Lower leg skin (tissue), 4 donors: ENCODE measurements around the gene TRPC4AP. TPM values are rescaled to one million over a fixed set of nuclear protein-coding genes. Genes with fewer than 3 reads are reported as not detected.
"Not testable (repeated sequence)": the region's sequence is repeated elsewhere in the genome, so short reads cannot be mapped to it uniquely, and the experiment has no call there.

Experiments
- DNase-seq, 2 donors: peaks; one replicate each; pipeline ENCODE4 v3.0.0-alpha.2; 2019; ENCODE audit warnings: low spot score in 2 of 2
- H3K4me3 ChIP-seq: fragments of 200-600 bp; sonication (generic); 2 replicates; pipeline ENCODE4 v1.5.1; 2017; ENCODE audit warnings: mild to moderate bottlenecking, low read depth; ENCODE audit not compliant: poor library complexity, severe bottlenecking
- POLR2A ChIP-seq, 2 donors: fragments of 450-650 bp; IDR thresholded peaks; one replicate each; pipeline ENCODE4 v1.6.1; 2016 to 2017; ENCODE audit warnings: antibody characterized with exemption in 2 of 2, mild to moderate bottlenecking in 1 of 2, moderate library complexity in 1 of 2
- WGBS, 2 donors: methylation state at CpG; one replicate each; pipeline ENCODE4 v1.1.5; 2018; 5-methylcytosine and 5-hydroxymethylcytosine counted together
- intact Hi-C: fragments of 100-400 bp; cut with DNase I; formaldehyde crosslinking; loops from one replicate; pipeline ENCODE4 v1.15.0; 2023; ENCODE audit warnings: low total_unique reads
- total RNA-seq, 4 donors: library from RNA; depleted of rRNA; stranded (reverse); fragments of >200 nt; gene quantifications; one replicate each; pipeline ENCODE4 v1.1.0, GENCODE V29; 2016
- TF ChIP-seq, protein P1 (sequence below), 3 donors: fragments of 450-650 bp; IDR thresholded peaks; one replicate each; pipeline ENCODE4 v1.5.1; 2016; ENCODE audit warnings: antibody characterized with exemption in 3 of 3, mild to moderate bottlenecking in 3 of 3, moderate library complexity in 2 of 3

TRPC4AP gene
- total RNA-seq, 4 donors from 2014 or later: 40.3 to 64.5 (median 50.0) TPM

DNA sequence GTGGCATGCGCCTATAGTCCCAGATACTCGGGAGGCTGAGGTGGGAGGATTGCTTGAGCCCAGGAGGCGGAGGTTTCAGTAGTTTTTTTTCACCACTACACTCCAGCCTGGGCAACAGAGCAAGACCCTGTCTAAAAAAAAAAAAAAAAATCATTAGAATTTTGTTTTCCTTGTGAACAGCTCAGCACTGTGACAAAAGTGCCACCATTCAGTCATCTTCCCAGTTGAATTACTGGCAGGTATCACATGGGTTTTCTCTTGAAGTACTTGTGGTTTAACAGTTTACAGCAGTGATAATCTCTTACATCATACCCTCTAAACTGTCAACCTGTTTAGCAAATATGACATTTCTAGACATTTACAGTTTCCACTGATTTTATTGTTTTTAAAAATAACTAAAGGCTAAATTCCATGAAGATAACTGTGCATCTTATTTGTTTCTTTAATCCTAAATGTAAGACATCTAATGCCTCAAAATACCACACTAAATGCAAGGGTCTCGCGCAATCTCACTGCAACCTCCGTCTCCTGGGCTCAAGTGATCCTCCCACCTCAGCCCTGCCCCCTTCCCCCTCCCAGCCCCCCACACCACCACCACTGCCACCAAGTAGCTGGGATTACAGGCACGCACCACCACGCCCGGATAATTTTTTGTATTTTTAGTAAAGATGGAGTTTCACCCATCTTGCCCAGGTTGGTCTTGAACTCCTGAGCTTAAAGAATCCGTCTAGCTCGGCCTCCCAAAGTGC lies 7.0 kb downstream of the TRPC4AP start:
- intact Hi-C loops: no loop called here
- DNase-seq: no peak
- TF ChIP-seq, protein P1, sequence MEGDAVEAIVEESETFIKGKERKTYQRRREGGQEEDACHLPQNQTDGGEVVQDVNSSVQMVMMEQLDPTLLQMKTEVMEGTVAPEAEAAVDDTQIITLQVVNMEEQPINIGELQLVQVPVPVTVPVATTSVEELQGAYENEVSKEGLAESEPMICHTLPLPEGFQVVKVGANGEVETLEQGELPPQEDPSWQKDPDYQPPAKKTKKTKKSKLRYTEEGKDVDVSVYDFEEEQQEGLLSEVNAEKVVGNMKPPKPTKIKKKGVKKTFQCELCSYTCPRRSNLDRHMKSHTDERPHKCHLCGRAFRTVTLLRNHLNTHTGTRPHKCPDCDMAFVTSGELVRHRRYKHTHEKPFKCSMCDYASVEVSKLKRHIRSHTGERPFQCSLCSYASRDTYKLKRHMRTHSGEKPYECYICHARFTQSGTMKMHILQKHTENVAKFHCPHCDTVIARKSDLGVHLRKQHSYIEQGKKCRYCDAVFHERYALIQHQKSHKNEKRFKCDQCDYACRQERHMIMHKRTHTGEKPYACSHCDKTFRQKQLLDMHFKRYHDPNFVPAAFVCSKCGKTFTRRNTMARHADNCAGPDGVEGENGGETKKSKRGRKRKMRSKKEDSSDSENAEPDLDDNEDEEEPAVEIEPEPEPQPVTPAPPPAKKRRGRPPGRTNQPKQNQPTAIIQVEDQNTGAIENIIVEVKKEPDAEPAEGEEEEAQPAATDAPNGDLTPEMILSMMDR (IDR thresholded peaks at IDR 0.05): no peak
- no peak for TF ChIP-seq POLR2A (IDR thresholded peaks at IDR 0.05)
- 95 to 96% methylated on average over 11 of the region's 11 CpGs for WGBS, 2 donors
- H3K4me3 ChIP-seq: no peak overlapping the region

DNA sequence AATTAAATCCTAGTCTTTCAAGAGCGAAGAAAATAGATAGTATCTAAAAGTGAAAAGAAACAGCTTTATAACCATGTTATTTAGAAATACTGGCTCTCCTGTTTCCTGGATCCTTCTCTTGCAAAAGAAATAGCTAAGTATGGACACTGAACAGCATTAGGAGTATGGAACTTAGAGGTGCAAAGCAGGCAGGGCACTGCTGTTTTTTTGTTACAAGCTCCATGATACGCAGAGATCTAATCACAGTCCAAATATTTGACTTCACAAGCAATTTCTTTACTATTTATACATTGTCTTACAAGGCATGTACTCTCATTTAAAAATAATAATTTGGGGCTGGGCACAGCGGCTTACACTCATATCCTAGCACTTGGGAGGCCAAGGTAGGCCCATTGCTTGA lies 7.6 kb downstream of the TRPC4AP start:
- no peak for TF ChIP-seq POLR2A (IDR thresholded peaks at IDR 0.05)
- TF ChIP-seq, protein P1 (IDR thresholded peaks at IDR 0.05): no peak
- DNase-seq: no peak
- intact Hi-C loops: no loop called here
- no peak overlapping the region for H3K4me3 ChIP-seq
- 88 to 91% methylated on average over 3 of the region's 3 CpGs for WGBS, 2 donors

DNA sequence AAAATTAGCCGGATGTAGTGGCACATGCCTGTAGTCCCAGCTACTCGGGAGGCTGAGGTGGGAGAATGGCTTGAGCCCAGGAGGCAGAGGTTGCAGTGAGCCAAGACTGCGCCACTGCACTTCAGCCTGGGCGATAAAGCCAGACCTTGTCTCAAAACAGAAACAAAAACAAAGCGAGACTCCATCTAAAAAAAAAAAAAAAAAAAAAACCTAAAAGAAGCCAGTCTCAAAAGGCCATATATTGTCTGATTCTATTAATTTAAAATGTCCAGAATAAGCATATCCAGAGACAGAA lies 12.3 kb downstream of the TRPC4AP start:
- DNase-seq: not testable (repeated sequence)

DNA sequence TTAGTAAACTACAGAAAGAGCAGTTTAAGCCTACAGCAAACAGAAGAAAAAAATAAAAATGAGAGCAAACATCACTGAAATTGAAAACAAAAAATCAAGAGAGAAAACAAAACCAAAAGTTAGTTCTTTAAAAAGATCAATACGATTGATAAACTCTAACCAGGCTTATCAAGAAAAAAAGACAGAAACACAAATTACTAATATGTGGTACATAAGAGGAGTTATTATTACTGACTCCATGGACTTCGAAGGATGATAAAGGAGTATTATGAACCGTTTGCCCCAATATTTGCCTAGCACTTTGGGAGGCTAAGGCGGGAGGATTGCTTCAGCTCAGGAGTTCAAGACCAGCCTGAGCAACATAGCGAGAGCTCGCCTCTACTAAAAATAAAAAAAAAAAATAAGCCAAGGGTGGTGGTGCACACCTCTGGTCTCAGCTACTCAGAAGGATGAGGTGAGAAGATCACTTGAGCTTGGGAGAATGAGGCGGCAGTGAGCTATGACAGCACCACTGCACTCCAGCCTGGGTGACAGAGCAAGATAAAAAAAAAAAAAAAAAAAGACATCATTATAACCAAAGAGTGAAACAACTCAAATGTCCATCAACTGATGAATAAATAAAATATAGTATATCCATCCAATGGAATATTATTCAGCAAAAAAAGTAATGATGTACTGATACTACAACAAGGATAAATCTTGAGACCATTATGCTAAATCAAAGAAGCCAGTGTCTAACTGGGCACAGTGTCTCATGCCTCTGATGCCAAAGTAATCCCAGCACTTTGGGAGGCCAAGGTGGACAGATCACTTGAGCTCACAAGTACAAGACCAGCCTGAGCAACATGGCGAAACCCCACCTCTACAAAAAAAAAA lies 12.9 kb downstream of the TRPC4AP start:
- DNase-seq: no peak

More for the DNA sequence above, 12.3 kb downstream of the TRPC4AP start:
- whole genome bisulfite sequencing, 2 donors: 75 to 86% methylated on average over 5 of the region's 5 CpGs
- intact Hi-C loops, H3K4me3 ChIP-seq: not testable (repeated sequence)

DNA sequence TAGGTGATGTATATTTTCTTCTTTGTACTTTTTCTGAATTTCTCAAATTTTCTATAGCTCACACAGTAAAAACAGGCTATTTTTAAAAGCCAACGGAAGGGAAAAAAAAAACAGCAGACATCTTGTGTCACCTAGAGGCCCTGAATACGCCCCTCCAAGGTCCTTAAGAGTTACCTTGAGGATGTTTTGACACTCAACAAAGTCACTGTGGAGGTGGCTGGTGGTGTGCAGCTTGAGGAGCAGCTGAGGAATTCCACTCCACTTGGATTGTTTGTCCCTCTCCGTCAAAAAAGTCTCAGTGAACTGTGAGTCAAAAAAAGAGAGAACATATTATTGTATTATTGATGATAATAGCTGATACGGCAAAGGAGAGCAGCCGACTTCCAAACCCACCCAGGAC lies 14.7 kb downstream of the TRPC4AP start:
- TF ChIP-seq, protein P1 (IDR thresholded peaks at IDR 0.05): no peak
- no peak for DNase-seq
- 94 to 98% methylated on average over 5 of the region's 5 CpGs for WGBS, 2 donors
- intact Hi-C loops: no loop called here
- no peak overlapping the region for H3K4me3 ChIP-seq

More for the DNA sequence above, 12.9 kb downstream of the TRPC4AP start:
- no peak for TF ChIP-seq POLR2A (IDR thresholded peaks at IDR 0.05)
- TF ChIP-seq, protein P1 (IDR thresholded peaks at IDR 0.05): no peak
- 95 to 96% methylated on average over 8 of the region's 8 CpGs for WGBS, 2 donors
- H3K4me3 ChIP-seq: no peak overlapping the region
- intact Hi-C loops: no loop called here

DNA sequence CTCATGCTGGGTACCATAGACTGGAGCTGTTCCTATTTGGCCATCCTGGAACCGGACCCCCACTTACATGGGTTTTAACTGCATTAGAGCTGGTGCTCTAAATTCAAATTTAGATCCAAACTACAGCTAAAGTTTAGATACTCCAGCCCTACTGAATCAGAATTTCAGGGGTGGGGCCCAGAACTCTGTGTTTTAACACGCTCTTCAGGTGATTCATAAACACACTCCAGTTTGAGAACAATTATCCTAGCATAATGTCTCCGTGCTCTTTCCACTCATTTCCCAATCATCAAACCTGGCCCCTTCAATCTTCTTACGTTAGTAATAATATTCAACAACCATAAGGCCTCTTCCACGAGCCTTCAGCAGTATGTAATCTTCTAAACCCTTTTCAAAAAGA lies 15.3 kb downstream of the TRPC4AP start:
- intact Hi-C loops: no loop called here
- WGBS, 2 donors: 89 to 93% methylated on average over 5 of the region's 5 CpGs
- TF ChIP-seq POLR2A (IDR thresholded peaks at IDR 0.05): no peak
- TF ChIP-seq, protein P1 (IDR thresholded peaks at IDR 0.05): no peak
- no peak overlapping the region for H3K4me3 ChIP-seq
- DNase-seq: no peak

DNA sequence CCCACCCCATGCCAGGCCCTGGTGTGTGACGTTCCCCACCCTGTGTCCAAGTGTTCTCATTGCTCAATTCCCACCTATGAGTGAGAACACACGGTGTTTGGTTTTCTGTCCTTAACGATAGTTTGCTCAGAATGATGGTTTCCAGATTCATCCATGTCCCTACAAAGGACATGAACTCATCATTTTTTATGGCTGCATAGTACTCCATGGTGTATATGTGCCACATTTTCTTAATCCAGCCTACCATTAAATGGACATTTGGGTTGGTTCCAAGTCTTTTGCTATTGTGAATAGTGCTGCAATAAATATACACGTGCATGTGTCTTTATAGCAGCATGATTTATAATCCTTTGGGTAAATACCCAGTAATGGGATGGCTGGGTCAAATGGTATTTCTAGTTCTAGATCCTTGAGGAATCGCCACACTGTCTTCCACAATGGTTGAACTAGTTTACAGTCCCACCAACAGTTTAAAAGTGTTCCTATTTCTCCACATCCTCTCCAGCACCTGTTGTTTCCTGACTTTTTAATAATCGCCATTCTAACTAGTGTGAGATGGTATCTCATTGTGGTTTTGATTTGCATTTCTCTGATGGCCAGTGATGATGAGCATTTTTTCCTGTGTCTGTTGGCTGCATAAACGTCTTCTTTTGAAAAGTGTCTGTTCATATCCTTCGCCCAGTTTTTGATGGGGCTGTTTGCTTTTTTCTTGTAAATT lies 21.0 kb downstream of the TRPC4AP start:
- H3K4me3 ChIP-seq, intact Hi-C loops: not testable (repeated sequence)

More for the DNA sequence above, 21.0 kb downstream of the TRPC4AP start:
- 92% methylated on average over 8 of the region's 8 CpGs for WGBS, 2 donors
- DNase-seq: not testable (repeated sequence)
